Pancreas (tissue), 10 donors: ENCODE data around the gene TIAL1. TPM values are rescaled to one million over a fixed set of nuclear protein-coding genes. Genes with fewer than 3 reads are reported as not detected.

ENCODE experiments used
- ATAC-seq, 4 donors: fragments of 200-7000 bp; cut with Tn5 transposase; one replicate each; pipeline versions ENCODE4 v1.8.0 to v1.9.1; 2020; ENCODE audit warnings: mild to moderate bottlenecking in 4 of 4, moderate library complexity in 4 of 4
- DNase-seq, 6 donors: peaks; one replicate each; pipeline ENCODE4 v3.0.0-alpha.2; 2020
- FAIRE-seq: peaks from 2 replicates; lab custom pipeline; 2012; peaks lifted over from hg19 to GRCh38; lab: Jason Lieb, UNC
- H3K27ac ChIP-seq, 4 donors: fragments of 200-600 bp; sonication (generic); 1 replicate in 3 of 4; 2 replicates in 1 of 4; pipeline versions ENCODE4 v1.5.0 to v1.8.0; 2020
- H3K27me3 ChIP-seq, 4 donors: fragments of 200-600 bp; one replicate each; pipeline ENCODE4 v1.8.0; 2021
- H3K36me3 ChIP-seq, 3 donors: fragments of 200-600 bp; sonication (generic) in 1 of 3; one replicate each; pipeline versions ENCODE4 v1.5.0 to v1.8.0; 2020 to 2021
- H3K4me1 ChIP-seq, 3 donors: fragments of 200-600 bp; one replicate each; pipeline ENCODE4 v1.8.0; 2021
- H3K4me3 ChIP-seq, 4 donors: fragments of 200-600 bp; sonication (generic) in 2 of 4; one replicate each; pipeline versions ENCODE4 v1.5.0 to v1.8.0; 2020 to 2021
- H3K9me3 ChIP-seq, 4 donors: fragments of 200-600 bp; one replicate each; pipeline ENCODE4 v1.8.0; 2021
- CTCF ChIP-seq, 4 donors: fragments of 200-600 bp; sonication (generic) in 3 of 4; IDR thresholded peaks; one replicate each; pipeline versions ENCODE4 v1.5.0 to v1.8.0; 2021; ENCODE audit warnings: antibody characterized with exemption in 4 of 4
- WGBS, 2 donors: extraction: QIAGEN DNeasy Blood & Tissue Kit; methylation state at CpG; one replicate each; pipeline ENCODE4 v1.1.7; 2013; 5-methylcytosine and 5-hydroxymethylcytosine counted together
- intact Hi-C, 3 donors: fragments of 100-400 bp; cut with DNase I; formaldehyde crosslinking; loops; one replicate each; pipeline versions ENCODE4 v1.11.1 to v1.14.2; 2022
- polyA plus RNA-seq, 2 donors: library from polyadenylated mRNA; stranded (reverse); fragments of 200-250 nt; gene quantifications; one replicate each; pipeline ENCODE4 v1.2.3, GENCODE V29; 2013
- total RNA-seq, 6 donors: library from RNA; stranded (reverse); fragmentation: NEBNext Ultra II Directional in 4 of 6; extraction: Animal tissue kit (Norgen Biotek cat#: 25700) in 4 of 6; gene quantifications; one replicate each; pipeline versions ENCODE4 v1.2.1 to v1.2.4, GENCODE V29; 2021 to 2023
- donor health status: healthy with polysubstance abuse.
- donor health status: DM: no; HTN: no; CAD: no; lungs with moderate emphysema.
- donor health status: DM: no; HTN: no; CAD: no.
- donor health status: control.
- donor health status: control.
- donor health status: Bipolar disorder and iron deficiency.
- donor health status: DM: yes; HTN: yes; CAD: no.
- donor health status: DM: no; HTN: no; CAD: no.
- donor health status: DM: no; HTN: no; CAD: no.
- donor health status: DM: yes; HTN: yes; CAD: no.

The TIAL1 gene
- total and polyA plus RNA-seq, 8 donors: 26.3 to 64.0 (median 45.9) TPM

GRCh38 chr10:119541046-119541445, 55.7 kb downstream of the TIAL1 start:
- Histone ChIP-seq H3K9me3 (no peaks in the 10 kb centered on the region), H3K36me3 (no peaks in the 10 kb centered on the region), H3K27ac (no peak overlapping the region), H3K4me1 (peaks cover 0 to 4% (median 0%) of the 10 kb centered on the region in 3 donors), H3K27me3 (no peaks in the 10 kb centered on the region), H3K4me3 (no peak overlapping the region)
- ATAC-seq: no peak
- no peak for DNase-seq
- FAIRE-seq: no peak
- no peak for TF ChIP-seq CTCF (IDR thresholded peaks at IDR 0.05)
- intact Hi-C loops: no loop called here
- WGBS, 2 donors: 58 to 60% methylated on average over 6 of the region's 6 CpGs

DNA sequence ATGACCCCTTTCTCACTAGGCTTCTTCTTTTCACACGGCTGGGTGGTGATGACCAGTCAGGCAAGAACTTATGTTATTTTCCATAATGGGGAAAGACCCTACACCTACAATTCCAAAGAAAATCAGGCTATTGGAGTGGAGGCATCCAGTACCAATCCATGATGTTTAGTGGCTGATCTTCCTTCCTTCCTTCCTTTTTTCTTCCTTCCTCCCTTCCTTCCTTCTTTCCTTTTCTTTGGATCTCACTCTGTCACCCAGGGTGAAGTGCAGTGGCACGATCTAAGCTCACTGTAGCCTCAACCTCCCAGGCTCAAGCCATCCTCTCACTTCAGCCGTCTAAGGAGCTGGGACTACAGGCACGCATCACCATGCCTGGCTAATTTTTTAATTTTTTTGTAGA, 56.7 kb downstream of the TIAL1 start:
- FAIRE-seq (no peak), DNase-seq (no peak), ATAC-seq (no peak)
- H3K36me3 ChIP-seq: no peaks in the 10 kb centered on the region
- H3K4me3 ChIP-seq: no peak overlapping the region
- H3K4me1 ChIP-seq: peaks cover 0 to 4% (median 0%) of the 10 kb centered on the region in 3 donors
- no peak for TF ChIP-seq CTCF (IDR thresholded peaks at IDR 0.05)
- no peaks in the 10 kb centered on the region for H3K27me3 ChIP-seq
- no peaks in the 10 kb centered on the region for H3K9me3 ChIP-seq
- WGBS, 2 donors: 87 to 95% methylated on average over 4 of the region's 4 CpGs
- H3K27ac ChIP-seq: no peak overlapping the region
- intact Hi-C loops: no loop called here

DNA sequence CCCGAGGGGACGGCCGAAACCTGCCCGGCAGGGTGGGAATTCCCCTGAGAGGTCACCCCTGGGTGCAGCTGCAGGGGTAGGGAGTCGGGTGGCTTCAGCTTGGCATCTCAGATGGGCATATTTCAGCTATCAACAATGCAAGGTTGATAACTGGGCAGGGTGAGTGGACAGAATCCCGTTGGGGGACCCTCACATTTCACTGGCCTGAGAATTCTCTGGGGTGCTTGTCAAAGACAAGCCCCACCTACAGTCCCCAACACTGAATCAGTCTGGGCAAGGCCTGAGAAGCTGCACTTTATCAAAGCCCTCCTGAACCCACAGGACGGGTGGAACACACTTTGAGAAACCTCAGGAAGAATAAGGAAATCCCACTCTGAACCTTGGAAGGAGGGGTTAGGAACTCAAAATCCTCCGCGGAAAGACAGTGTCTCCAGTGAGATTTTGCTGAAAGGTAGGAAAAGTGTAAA, 57.4 kb downstream of the TIAL1 start:
- H3K4me1 ChIP-seq: peaks cover 0 to 4% (median 0%) of the 10 kb centered on the region in 3 donors
- no peak for TF ChIP-seq CTCF (IDR thresholded peaks at IDR 0.05)
- intact Hi-C loops: no loop called here
- H3K9me3 ChIP-seq: no peaks in the 10 kb centered on the region
- no peaks in the 10 kb centered on the region for H3K27me3 ChIP-seq
- WGBS, 2 donors: 58 to 60% methylated on average over 9 of the region's 9 CpGs
- H3K27ac ChIP-seq: no peak overlapping the region
- H3K36me3 ChIP-seq: no peaks in the 10 kb centered on the region
- H3K4me3 ChIP-seq: no peak overlapping the region
- ATAC-seq: no peak
- no peak for DNase-seq
- FAIRE-seq: no peak

DNA sequence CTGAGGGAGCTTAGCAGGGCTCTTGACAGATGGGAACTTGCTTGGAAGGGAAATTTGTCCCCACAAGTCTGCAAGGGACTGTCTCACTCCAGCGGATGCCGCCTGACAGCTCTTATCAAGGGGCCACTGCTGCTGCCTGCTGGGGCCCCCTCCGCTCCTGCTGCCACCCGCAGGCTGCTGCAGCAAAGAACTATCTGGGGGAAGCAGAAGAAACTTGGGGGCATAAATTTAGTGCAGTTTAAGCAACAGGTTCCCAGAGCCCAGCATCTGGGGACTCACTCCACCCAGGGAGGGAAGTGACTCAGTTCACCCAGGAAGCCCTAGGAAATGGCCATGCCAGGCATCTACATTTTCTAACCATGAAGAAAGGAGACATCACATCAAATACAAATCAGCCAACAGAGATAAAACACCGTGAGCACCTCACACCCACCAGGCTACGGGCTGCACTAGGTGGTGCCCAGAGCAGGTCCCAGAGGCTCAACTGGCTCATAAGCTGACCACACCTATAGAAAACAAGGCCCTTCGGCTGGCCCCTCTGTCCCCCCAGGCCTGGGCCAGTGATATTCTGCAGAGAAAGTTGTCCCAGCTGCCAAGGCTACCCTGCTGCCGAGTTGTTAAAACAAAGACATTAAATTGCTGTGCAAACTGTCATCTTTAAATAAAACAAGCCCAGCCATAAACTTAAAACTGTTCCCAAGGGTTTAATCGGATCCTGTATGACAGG, 58.0 kb downstream of the TIAL1 start:
- no peaks in the 10 kb centered on the region for H3K27me3 ChIP-seq
- ATAC-seq (no peak), DNase-seq (no peak), FAIRE-seq (no peak)
- intact Hi-C loops: no loop called here
- peaks cover 0 to 4% (median 0%) of the 10 kb centered on the region in 3 donors for H3K4me1 ChIP-seq
- whole genome bisulfite sequencing, 2 donors: 64 to 68% methylated on average over 9 of the region's 9 CpGs
- H3K9me3 ChIP-seq: no peaks in the 10 kb centered on the region
- H3K27ac ChIP-seq: no peak overlapping the region
- no peak overlapping the region for H3K4me3 ChIP-seq
- TF ChIP-seq CTCF (IDR thresholded peaks at IDR 0.05): no peak
- H3K36me3 ChIP-seq: no peaks in the 10 kb centered on the region

- DNase-seq (no peak), ATAC-seq (no peak), FAIRE-seq (no peak)
- Histone ChIP-seq H3K27me3 (no peaks in the 10 kb centered on the region), H3K4me3 (no peak overlapping the region), H3K4me1 (no peaks in the 10 kb centered on the region), H3K36me3 (no peaks in the 10 kb centered on the region), H3K27ac (no peak overlapping the region), H3K9me3 (no peaks in the 10 kb centered on the region)
- TF ChIP-seq CTCF (IDR thresholded peaks at IDR 0.05): no peak
- 74 to 83% methylated on average over 5 of the region's 5 CpGs for WGBS, 2 donors
- intact Hi-C loops: no loop called here
Measured at GRCh38 chr10:119537953-119538630, 58.7 kb downstream of the TIAL1 start.
